HL-60 (cell line): ENCODE measurements around the gene PABPN1.

Experiments
- DNase-seq, 2 experiments: peaks; one replicate each; pipeline ENCODE4 v3.0.0-alpha.2; 2010 to 2020; ENCODE audit warnings: low read depth in 1 of 2, low spot score in 1 of 2
- H3K27ac ChIP-seq: fragments of 250-450 bp; sonication (Bioruptor Pico); replicated peaks from 2 replicates; pipeline ENCODE4 v1.5.1; 2020; ENCODE audit warnings: mild to moderate bottlenecking, moderate library complexity
- H3K27me3 ChIP-seq: fragments of 250-450 bp; sonication (Bioruptor Pico); 2 replicates; pipeline ENCODE4 v1.5.1; 2021; ENCODE audit warnings: mild to moderate bottlenecking, moderate library complexity; ENCODE audit not compliant: insufficient read depth, poor library complexity, severe bottlenecking
- H3K4me3 ChIP-seq: replicated peaks from 2 replicates; pipeline ENCODE4 v1.5.1; 2011; ENCODE audit warnings: mild to moderate bottlenecking, control low read depth, low read length; ENCODE audit not compliant: insufficient read depth
- CTCF ChIP-seq: IDR thresholded peaks from one replicate; pipeline ENCODE4 v1.5.1; 2011; ENCODE audit warnings: low read length, control low read depth, inconsistent platforms; ENCODE audit not compliant: insufficient read depth
- GABPA ChIP-seq: IDR thresholded peaks from 2 replicates; pipeline ENCODE4 v1.6.1; 2012; ENCODE audit warnings: low read depth
- POLR2AphosphoS5 ChIP-seq: IDR thresholded peaks from 2 replicates; pipeline ENCODE4 v1.6.1; 2012; ENCODE audit warnings: low read depth
- REST ChIP-seq: IDR thresholded peaks from 2 replicates; pipeline ENCODE4 v1.6.1; 2012; ENCODE audit warnings: low read depth; ENCODE audit not compliant: insufficient replicate concordance
- SPI1 ChIP-seq: IDR thresholded peaks from 2 replicates; pipeline ENCODE4 v1.6.1; 2012; ENCODE audit warnings: low read depth, mild to moderate bottlenecking, borderline replicate concordance

PABPN1 gene

GRCh38 chr14:23306412-23307145 lies 14.7 kb upstream of the PABPN1 start, which contains the start of gene BCL2L2:
Gene BCL2L2 (plus strand): TSS chr14:23306833. CDS start chr14:23307768, 935 bp downstream.
- Histone ChIP-seq H3K27ac (peak within 1 kb of the TSS; percentile 79), H3K27me3 (no peaks in the 10 kb centered on the region), H3K4me3 (peak within 1 kb of the TSS; percentile 66)
- peak; percentile 87 to 89 for DNase-seq
- TF ChIP-seq REST (no peak), POLR2AphosphoS5 (peak; percentile 84; the same call in 1 of the 2 replicates), SPI1 (peak; percentile 11; the same call in 1 of the 2 replicates), CTCF (no peak)

- Histone ChIP-seq H3K4me3 (peak overlapping the region; percentile 66), H3K27me3 (no peaks in the 10 kb centered on the region), H3K27ac (peak overlapping the region; percentile 79)
- no peak for DNase-seq
- TF ChIP-seq SPI1 (no peak), GABPA (no peak)
Observed at GRCh38 chr14:23307146-23307530, 14.1 kb upstream of the PABPN1 start.

GRCh38 chr14:23307687-23308644 lies 13.3 kb upstream of the PABPN1 start:
- no peaks in the 10 kb centered on the region for H3K27me3 ChIP-seq
- peak overlapping the region; percentile 66 for H3K4me3 ChIP-seq
- TF ChIP-seq CTCF (no peak), GABPA (no peak), POLR2AphosphoS5 (no peak), SPI1 (no peak), REST (no peak)
- H3K27ac ChIP-seq = no peak overlapping the region
- DNase-seq = no peak
